HG02973 (cell line): ENCODE measurements around the gene TBPL1.

Source experiments
- ATAC-seq: cut with Tn5 transposase; IDR thresholded peaks from one replicate; pipeline ENCODE4 v1.9.1; 2021; ENCODE audit warnings: moderate library complexity; ENCODE audit not compliant: unreplicated experiment

Gene TBPL1

GRCh38 chr6:134039116-134039515 is 86.1 kb downstream of the TBPL1 start:
- ATAC-seq: no peak
